ENCODE data around the gene RALGPS1.

DNA sequence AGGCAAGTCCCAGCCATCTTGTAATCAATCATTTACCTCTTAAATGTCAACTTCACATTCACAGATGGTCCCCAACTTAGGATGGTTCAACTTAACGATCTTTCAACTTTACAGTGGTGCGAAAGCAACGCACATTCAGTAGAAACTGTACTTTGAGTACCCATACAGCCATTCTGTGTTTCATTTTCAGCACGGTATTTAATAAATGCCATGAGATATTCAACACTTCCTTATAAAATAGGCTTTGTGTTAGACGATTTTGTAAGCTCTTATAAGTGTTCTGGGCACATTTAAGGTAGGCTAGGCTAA lies 254.9 kb downstream of the RALGPS1 start:
- no peak for TF ChIP-seq POLR2A (IDR thresholded peaks at IDR 0.05)
- TF ChIP-seq, protein P1, sequence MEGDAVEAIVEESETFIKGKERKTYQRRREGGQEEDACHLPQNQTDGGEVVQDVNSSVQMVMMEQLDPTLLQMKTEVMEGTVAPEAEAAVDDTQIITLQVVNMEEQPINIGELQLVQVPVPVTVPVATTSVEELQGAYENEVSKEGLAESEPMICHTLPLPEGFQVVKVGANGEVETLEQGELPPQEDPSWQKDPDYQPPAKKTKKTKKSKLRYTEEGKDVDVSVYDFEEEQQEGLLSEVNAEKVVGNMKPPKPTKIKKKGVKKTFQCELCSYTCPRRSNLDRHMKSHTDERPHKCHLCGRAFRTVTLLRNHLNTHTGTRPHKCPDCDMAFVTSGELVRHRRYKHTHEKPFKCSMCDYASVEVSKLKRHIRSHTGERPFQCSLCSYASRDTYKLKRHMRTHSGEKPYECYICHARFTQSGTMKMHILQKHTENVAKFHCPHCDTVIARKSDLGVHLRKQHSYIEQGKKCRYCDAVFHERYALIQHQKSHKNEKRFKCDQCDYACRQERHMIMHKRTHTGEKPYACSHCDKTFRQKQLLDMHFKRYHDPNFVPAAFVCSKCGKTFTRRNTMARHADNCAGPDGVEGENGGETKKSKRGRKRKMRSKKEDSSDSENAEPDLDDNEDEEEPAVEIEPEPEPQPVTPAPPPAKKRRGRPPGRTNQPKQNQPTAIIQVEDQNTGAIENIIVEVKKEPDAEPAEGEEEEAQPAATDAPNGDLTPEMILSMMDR (IDR thresholded peaks at IDR 0.05), result no peak

Data from lower leg skin (tissue), 3 donors.